Gastrocnemius medialis (tissue), 4 donors: ENCODE measurements around the gene ASTN2.

ENCODE experiments used
- CTCF ChIP-seq, 5 experiments: fragments of 450-650 bp in 3 of 5; fragments of 200-600 bp in 2 of 5; sonication (generic) in 2 of 5; IDR thresholded peaks in 4 of 5; conservative IDR thresholded peaks in 1 of 5; 1 replicate in 4 of 5; 2 replicates in 1 of 5; pipeline ENCODE4 v1.5.1; 2016 to 2019; ENCODE audit warnings: antibody characterized with exemption in 5 of 5, mild to moderate bottlenecking in 3 of 5, moderate library complexity in 3 of 5
- POLR2A ChIP-seq, 2 donors: fragments of 450-650 bp; IDR thresholded peaks; one replicate each; pipeline ENCODE4 v1.6.1; 2017; ENCODE audit warnings: antibody characterized with exemption in 2 of 2, mild to moderate bottlenecking in 2 of 2, moderate library complexity in 2 of 2

- TF ChIP-seq POLR2A (IDR thresholded peaks at IDR 0.05) (no peak), CTCF (IDR thresholded peaks at IDR 0.05 in 4 of 5, conservative IDR thresholded peaks at IDR 0.05 in 1 of 5) (no peak)
Observed at GRCh38 chr9:117379341-117379740, 35.5 kb downstream of the ASTN2 start.
